Endodermal cell (in vitro differentiated cells): ENCODE data around the gene RCAN2. TPM values are rescaled to one million over a fixed set of nuclear protein-coding genes. Genes with fewer than 3 reads are reported as not detected.

Experiments used
- DNase-seq: peaks from one replicate; pipeline ENCODE4 v3.0.0-alpha.2; 2017
- H3K27ac ChIP-seq: 2 replicates; pipeline ENCODE4 v1.5.1; 2013; ENCODE audit warnings: mild to moderate bottlenecking, low read depth, low read length, moderate library complexity
- H3K27me3 ChIP-seq: 2 replicates; pipeline ENCODE4 v1.6.1; 2013; ENCODE audit warnings: mild to moderate bottlenecking, low read length, moderate library complexity; ENCODE audit not compliant: insufficient read depth, control insufficient read depth, poor library complexity, severe bottlenecking
- H3K36me3 ChIP-seq: 2 replicates; pipeline ENCODE4 v1.7.0; 2013; ENCODE audit warnings: mild to moderate bottlenecking, low read length, moderate library complexity; ENCODE audit not compliant: control insufficient read depth, insufficient read depth
- H3K4me1 ChIP-seq: one replicate; pipeline ENCODE4 v1.7.0; 2013; ENCODE audit warnings: low read length; ENCODE audit not compliant: control insufficient read depth, insufficient read depth
- H3K4me3 ChIP-seq: 2 replicates; pipeline ENCODE4 v1.5.1; 2013; ENCODE audit warnings: mild to moderate bottlenecking, low read length, moderate library complexity
- H3K9ac ChIP-seq: 2 replicates; pipeline ENCODE4 v1.6.1; 2013; ENCODE audit warnings: mild to moderate bottlenecking, low read length, moderate library complexity; ENCODE audit not compliant: poor library complexity, severe bottlenecking; ENCODE audit errors: extremely low read depth
- H3K9me3 ChIP-seq: 2 replicates; pipeline ENCODE4 v1.6.1; 2013; ENCODE audit warnings: mild to moderate bottlenecking, low read length, moderate library complexity; ENCODE audit not compliant: control insufficient read depth
- H3K27ac Mint-ChIP-seq: 2 replicates; pipeline ENCODE4 v1.8.0; 2020; ENCODE audit warnings: mixed read lengths
- H3K27me3 Mint-ChIP-seq: 2 replicates; pipeline ENCODE4 v1.8.0; 2021; ENCODE audit warnings: mild to moderate bottlenecking, mixed read lengths; ENCODE audit not compliant: insufficient read depth
- H3K36me3 Mint-ChIP-seq: 2 replicates; pipeline ENCODE4 v1.8.0; 2020; ENCODE audit warnings: low read depth, mixed read lengths
- H3K4me1 Mint-ChIP-seq: 2 replicates; pipeline ENCODE4 v1.8.0; 2020; ENCODE audit warnings: mixed read lengths
- H3K4me3 Mint-ChIP-seq: 2 replicates; pipeline ENCODE4 v1.8.0; 2020; ENCODE audit warnings: mild to moderate bottlenecking, moderate library complexity, mixed read lengths
- H3K9me3 Mint-ChIP-seq: 2 replicates; pipeline ENCODE4 v1.8.0; 2020; ENCODE audit warnings: mild to moderate bottlenecking, mixed read lengths
- CTCF ChIP-seq: fragments of 200-600 bp; sonication (generic); conservative IDR thresholded peaks from 2 replicates; pipeline ENCODE4 v1.5.0; 2021; ENCODE audit warnings: antibody characterized with exemption, mild to moderate bottlenecking
- WGBS, 2 experiments: methylation state at CpG; one replicate each; pipeline versions ENCODE4 v1.1.5 to v1.1.7; 2013; ENCODE audit warnings: missing lambda C conversion rate in 2 of 2, mixed read lengths in 1 of 2; ENCODE audit not compliant: insufficient coverage in 1 of 2, insufficient read length in 1 of 2; 5-methylcytosine and 5-hydroxymethylcytosine counted together
- total RNA-seq, 2 donors: library from RNA; stranded (reverse); fragmentation: NEBNext Ultra II Directional in 1 of 2; extraction: Animal tissue kit (Norgen Biotek cat#: 25700) in 1 of 2; gene quantifications; 2 replicates in 1 of 2; 3 replicates in 1 of 2; pipeline ENCODE4 v1.2.1, GENCODE V29; 2021

The RCAN2 gene
- total RNA-seq, 2 donors from 2014 or later = 15.7 to 16.7 TPM

- Histone ChIP-seq H3K9me3 (no peaks in the 10 kb centered on the region), H3K27ac (no peak overlapping the region), H3K4me3 (peak overlapping the region; percentile 72), H3K27me3 (peaks cover 66% of the 10 kb centered on the region), H3K36me3 (no peaks in the 10 kb centered on the region), H3K9ac (no peak overlapping the region), H3K4me1 (peaks cover 10% of the 10 kb centered on the region)
- Mint-ChIP-seq H3K27ac (peak overlapping the region; percentile 33), H3K9me3 (no peaks in the 10 kb centered on the region), H3K4me1 (peaks cover 45% of the 10 kb centered on the region), H3K36me3 (no peaks in the 10 kb centered on the region), H3K27me3 (peaks cover 70% of the 10 kb centered on the region), H3K4me3 (peak overlapping the region; percentile 66)
- peak; percentile 90 for DNase-seq
- peak; percentile 80 for TF ChIP-seq CTCF
- WGBS, 2 experiments = 12 to 29% methylated on average over 30 to 54 of the region's 56 CpGs
These were observed 636 bp downstream of the RCAN2 start for GRCh38 chr6:46490425-46491200.

- WGBS, 2 experiments = 32 to 41% methylated on average over 2 to 3 of the region's 3 CpGs
- peaks cover 40% of the 10 kb centered on the region for H3K27me3 ChIP-seq
These were observed 5.1 kb downstream of the RCAN2 start for GRCh38 chr6:46486181-46486580.

GRCh38 chr6:46484081-46484820 is 7.0 kb downstream of the RCAN2 start:
- Histone ChIP-seq H3K4me1 (peaks cover 16% of the 10 kb centered on the region), H3K27me3 (peaks cover 27% of the 10 kb centered on the region)
- WGBS, 2 experiments = 76 to 80% methylated on average over 5 to 6 of the region's 6 CpGs

More at GRCh38 chr6:46486181-46486580, 5.1 kb downstream of the RCAN2 start:
- Mint-ChIP-seq H3K4me1 (peaks cover 67% of the 10 kb centered on the region), H3K9me3 (no peaks in the 10 kb centered on the region), H3K4me3 (no peak overlapping the region), H3K36me3 (no peaks in the 10 kb centered on the region), H3K27me3 (peaks cover 41% of the 10 kb centered on the region), H3K27ac (no peak overlapping the region)
- Histone ChIP-seq H3K4me3 (no peak overlapping the region), H3K27ac (no peak overlapping the region), H3K4me1 (peaks cover 20% of the 10 kb centered on the region), H3K9me3 (no peaks in the 10 kb centered on the region), H3K36me3 (no peaks in the 10 kb centered on the region), H3K9ac (no peak overlapping the region)
- no peak for DNase-seq
- no peak for TF ChIP-seq CTCF

More at GRCh38 chr6:46484081-46484820, 7.0 kb downstream of the RCAN2 start:
- Mint-ChIP-seq H3K9me3 (no peaks in the 10 kb centered on the region), H3K4me3 (no peak overlapping the region), H3K36me3 (no peaks in the 10 kb centered on the region), H3K27ac (no peak overlapping the region), H3K27me3 (peaks cover 26% of the 10 kb centered on the region), H3K4me1 (peaks cover 68% of the 10 kb centered on the region)
- no peaks in the 10 kb centered on the region for H3K9me3 ChIP-seq
- no peak overlapping the region for H3K9ac ChIP-seq
- no peak for DNase-seq
- H3K4me3 ChIP-seq = no peak overlapping the region
- TF ChIP-seq CTCF = no peak
- H3K27ac ChIP-seq = no peak overlapping the region
- H3K36me3 ChIP-seq = no peaks in the 10 kb centered on the region
